Nephron (organoid): ENCODE data around the gene TNFRSF6B.
"Not testable (repeated sequence)": the region's sequence is repeated elsewhere in the genome, so short reads cannot be mapped to it uniquely, and the experiment has no call there.

Experiments
- H3K27ac Mint-ChIP-seq, 3 experiments: 2 replicates each; pipeline ENCODE4 v1.8.0; 2020; ENCODE audit warnings: mixed read lengths in 3 of 3, mild to moderate bottlenecking in 2 of 3, moderate library complexity in 1 of 3
- H3K27me3 Mint-ChIP-seq: 2 replicates; pipeline ENCODE4 v1.8.0; 2021; ENCODE audit warnings: low read depth, mild to moderate bottlenecking, moderate library complexity, mixed read lengths
- H3K36me3 Mint-ChIP-seq: 2 replicates; pipeline ENCODE4 v1.8.0; 2020; ENCODE audit warnings: low read depth, mixed read lengths
- H3K4me1 Mint-ChIP-seq: 2 replicates; pipeline ENCODE4 v1.8.0; 2020; ENCODE audit warnings: mixed read lengths
- H3K4me3 Mint-ChIP-seq, 3 experiments: 2 replicates each; pipeline ENCODE4 v1.8.0; 2020; ENCODE audit warnings: mild to moderate bottlenecking in 3 of 3, mixed read lengths in 3 of 3, moderate library complexity in 2 of 3
- H3K9me3 Mint-ChIP-seq: 2 replicates; pipeline ENCODE4 v1.8.0; 2020; ENCODE audit warnings: mixed read lengths
- CTCF ChIP-seq, 3 experiments: fragments of 200-600 bp; sonication (generic); IDR thresholded peaks; one replicate each; pipeline ENCODE4 v1.5.0; 2021; ENCODE audit warnings: antibody characterized with exemption in 3 of 3; ENCODE audit not compliant: unreplicated experiment in 3 of 3

TNFRSF6B gene

GRCh38 chr20:63665708-63666107 is 30.7 kb upstream of the TNFRSF6B start:
- Mint-ChIP-seq H3K27me3 (no peaks in the 10 kb centered on the region), H3K4me1 (no peaks in the 10 kb centered on the region), H3K27ac (no peak overlapping the region), H3K36me3 (peaks cover 36% of the 10 kb centered on the region), H3K9me3 (no peaks in the 10 kb centered on the region), H3K4me3 (no peak overlapping the region)
- TF ChIP-seq CTCF (IDR thresholded peaks at IDR 0.05; ENCODE audit: unreplicated experiment in 3 of 3): no peak

DNA sequence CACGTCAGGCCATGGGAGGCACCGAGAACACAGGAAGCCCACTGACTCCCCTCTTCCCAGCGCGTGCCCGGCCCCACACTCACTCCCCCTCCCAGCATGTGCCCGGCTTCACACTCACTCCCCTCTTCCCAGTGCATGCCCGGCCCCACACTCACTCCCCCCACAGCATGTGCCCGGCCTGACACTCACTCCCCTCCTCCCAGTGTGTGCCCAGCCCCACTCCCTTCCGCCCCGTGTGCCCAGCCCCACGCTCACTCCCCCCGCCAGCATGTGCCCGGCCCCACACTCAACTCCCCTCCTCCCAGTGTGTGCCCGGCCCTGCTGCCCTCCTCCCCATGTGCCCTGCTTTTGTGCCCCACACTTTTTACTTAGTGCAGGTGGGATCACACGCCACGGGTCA is 28.6 kb upstream of the TNFRSF6B start:
- no peak for TF ChIP-seq CTCF (IDR thresholded peaks at IDR 0.05; ENCODE audit: unreplicated experiment in 3 of 3)
- no peak overlapping the region for H3K27ac Mint-ChIP-seq
- H3K4me1 Mint-ChIP-seq: no peaks in the 10 kb centered on the region
- H3K27me3 Mint-ChIP-seq: no peaks in the 10 kb centered on the region
- no peak overlapping the region for H3K4me3 Mint-ChIP-seq
- peaks cover 33% of the 10 kb centered on the region for H3K36me3 Mint-ChIP-seq
- H3K9me3 Mint-ChIP-seq: no peaks in the 10 kb centered on the region

DNA sequence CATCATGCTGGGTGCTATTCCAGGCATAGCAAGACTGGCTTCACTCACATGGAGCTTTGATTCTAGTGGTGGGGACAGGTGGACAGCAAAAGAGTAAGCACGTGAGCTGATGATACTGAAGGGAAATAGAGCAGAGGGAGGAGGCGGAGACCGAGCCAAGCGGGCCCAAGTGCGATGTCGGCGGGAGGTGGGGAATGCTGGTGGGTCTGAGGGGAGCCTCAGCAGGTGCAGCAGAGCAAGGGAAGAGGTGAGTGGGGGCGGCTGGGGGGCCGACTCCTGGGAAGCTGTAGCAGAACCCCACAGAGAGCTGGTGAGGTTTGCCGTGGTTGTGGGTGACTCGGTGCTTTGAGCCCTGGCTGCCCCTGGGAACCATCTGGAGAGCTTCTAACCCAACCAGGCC is 28.1 kb upstream of the TNFRSF6B start:
- Mint-ChIP-seq H3K4me1 (no peaks in the 10 kb centered on the region), H3K27ac (no peak overlapping the region), H3K4me3 (no peak overlapping the region), H3K9me3 (no peaks in the 10 kb centered on the region), H3K27me3 (no peaks in the 10 kb centered on the region), H3K36me3 (peaks cover 33% of the 10 kb centered on the region)
- no peak for TF ChIP-seq CTCF (IDR thresholded peaks at IDR 0.05; ENCODE audit: unreplicated experiment in 3 of 3)

GRCh38 chr20:63671695-63672094 is 24.8 kb upstream of the TNFRSF6B start:
- H3K4me3 Mint-ChIP-seq, H3K27ac Mint-ChIP-seq, H3K9me3 Mint-ChIP-seq, H3K27me3 Mint-ChIP-seq, H3K4me1 Mint-ChIP-seq: not testable (repeated sequence)
- H3K36me3 Mint-ChIP-seq: peaks cover 41% of the 10 kb centered on the region

DNA sequence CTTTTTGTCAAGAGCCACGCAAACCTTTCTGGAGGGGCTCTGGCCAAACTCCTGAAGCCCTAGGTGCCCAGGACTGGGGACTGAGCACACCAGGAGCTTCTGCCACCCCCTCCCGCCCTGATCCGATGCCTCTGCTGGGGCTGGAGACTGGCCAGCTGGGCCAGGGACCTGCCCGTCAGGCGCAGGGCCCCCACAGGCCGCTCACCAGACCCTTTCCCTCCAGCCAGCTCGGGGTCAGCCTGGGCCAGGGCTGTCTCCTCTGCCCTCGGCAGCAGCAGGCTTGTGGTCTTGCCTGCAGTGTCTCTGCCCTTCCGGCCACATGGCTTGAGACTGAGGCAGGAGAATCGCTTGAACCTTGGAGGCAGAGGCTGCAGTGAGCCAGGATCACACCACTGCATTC is 23.8 kb upstream of the TNFRSF6B start:
- no peak overlapping the region for H3K27ac Mint-ChIP-seq
- H3K36me3 Mint-ChIP-seq: peaks cover 38% of the 10 kb centered on the region
- TF ChIP-seq CTCF (IDR thresholded peaks at IDR 0.05; ENCODE audit: unreplicated experiment in 3 of 3): no peak
- no peak overlapping the region for H3K4me3 Mint-ChIP-seq
- H3K4me1 Mint-ChIP-seq: no peaks in the 10 kb centered on the region
- H3K9me3 Mint-ChIP-seq: no peaks in the 10 kb centered on the region
- H3K27me3 Mint-ChIP-seq: no peaks in the 10 kb centered on the region

DNA sequence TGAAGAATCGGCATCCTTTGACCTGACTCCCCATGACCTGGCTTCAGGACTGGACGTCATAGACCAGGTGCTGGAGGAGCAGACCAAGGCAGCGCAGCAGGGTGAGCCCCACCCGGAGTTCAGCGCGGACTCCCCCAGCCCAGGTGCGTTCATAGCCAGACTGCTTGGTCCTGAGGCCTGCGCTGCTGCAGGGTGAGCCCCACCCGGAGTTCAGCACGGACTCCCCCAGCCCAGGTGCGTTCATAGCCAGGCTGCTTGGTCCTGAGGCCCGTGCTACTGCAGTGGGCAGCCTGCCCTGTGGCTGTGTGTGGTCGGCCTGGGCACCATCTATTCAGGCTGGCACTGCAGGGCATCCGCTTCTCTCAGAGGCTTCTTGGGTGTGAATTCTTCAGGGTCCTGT is 22.5 kb upstream of the TNFRSF6B start:
- Mint-ChIP-seq H3K4me1 (no peaks in the 10 kb centered on the region), H3K27me3 (no peaks in the 10 kb centered on the region), H3K9me3 (no peaks in the 10 kb centered on the region), H3K27ac (no peak overlapping the region), H3K36me3 (peaks cover 38% of the 10 kb centered on the region), H3K4me3 (no peak overlapping the region)
- TF ChIP-seq CTCF (IDR thresholded peaks at IDR 0.05; ENCODE audit: unreplicated experiment in 3 of 3): no peak
